K562 (cell line): ENCODE measurements around the gene AMBP. TPM values are rescaled to one million over a fixed set of nuclear protein-coding genes. Genes with fewer than 3 reads are reported as not detected.

Experiments
- ATAC-seq: fragments of 200-7000 bp; cut with Tn5 transposase; 3 replicates; pipeline ENCODE4 v1.9.1; 2020; ENCODE audit warnings: moderate library complexity
- BruUV-seq: library from RNA; stranded (reverse); fragments of 400-500 nt; replicated peaks from 2 replicates; lab custom pipeline; 2021; lab: Mats Ljungman, UMichigan
- CTCF ChIA-PET: fragments of 300-600 bp; formaldehyde crosslinking; extraction: SDS; loops from one replicate; lab custom pipeline; 2021; ENCODE audit warnings: low intra/inter-chr PET ratio; lab: Yijun Ruan, JAX
- POLR2A ChIA-PET: fragments of 300-600, 350-650 bp; sonication (Branson Sonifier 250); formaldehyde crosslinking; extraction: SDS; loops from one replicate; lab custom pipeline; 2021; ENCODE audit warnings: antibody characterized with exemption, inconsistent platforms; lab: Yijun Ruan, JAX
- DNase-seq, 4 experiments: peaks; one replicate each; pipeline versions ENCODE4 v3.0.0 to v3.0.0-alpha.2; 2011 to 2018; ENCODE audit warnings: low spot score in 3 of 4, mixed read lengths in 3 of 4; ENCODE audit errors: extremely low read depth in 1 of 4
- FAIRE-seq: peaks from 2 replicates; lab custom pipeline; 2011; peaks lifted over from hg19 to GRCh38; lab: Jason Lieb, UNC
- H2AFZ ChIP-seq: 2 replicates; pipeline ENCODE4 v1.6.0; 2011; ENCODE audit warnings: low read depth, low read length, control low read depth, inconsistent platforms
- H3K27ac ChIP-seq: fragments of 200-600 bp; 3 replicates; pipeline ENCODE4 v1.8.0; 2011; ENCODE audit warnings: low read depth, mild to moderate bottlenecking, control low read depth, inconsistent platforms, low read length, moderate library complexity, mixed read lengths; ENCODE audit errors: extremely low read depth
- H3K27me3 ChIP-seq, 2 experiments: fragments of 300-600 bp in 1 of 2; 2 replicates in 1 of 2; 3 replicates in 1 of 2; pipeline versions ENCODE4 v1.6.0 to v1.8.0; 2011; ENCODE audit warnings: inconsistent platforms in 2 of 2, low read length in 2 of 2, mild to moderate bottlenecking in 1 of 2, mixed read lengths in 1 of 2, moderate library complexity in 1 of 2; ENCODE audit not compliant: control insufficient read depth in 2 of 2, insufficient read depth in 2 of 2
- H3K36me3 ChIP-seq: fragments of 300-600 bp; 3 replicates; pipeline ENCODE4 v1.8.0; 2011; ENCODE audit warnings: mild to moderate bottlenecking, low read length, inconsistent platforms; ENCODE audit not compliant: control insufficient read depth, insufficient read depth
- H3K4me1 ChIP-seq, 2 experiments: fragments of 200-600 bp in 1 of 2; replicated peaks in 1 of 2; 2 replicates in 1 of 2; 3 replicates in 1 of 2; pipeline versions ENCODE4 v1.5.1 to v1.8.0; 2011; ENCODE audit warnings: inconsistent platforms in 2 of 2, low read length in 2 of 2, mild to moderate bottlenecking in 1 of 2, mixed read lengths in 1 of 2, moderate library complexity in 1 of 2; ENCODE audit not compliant: control insufficient read depth in 2 of 2, insufficient read depth in 2 of 2
- H3K4me2 ChIP-seq: 2 replicates; pipeline ENCODE4 v1.6.1; 2011; ENCODE audit warnings: low read length, control low read depth, inconsistent platforms, mixed read lengths; ENCODE audit not compliant: insufficient read depth
- H3K4me3 ChIP-seq: fragments of 200-600 bp; sonication (generic), shearing (Covaris generic); 2 replicates; pipeline ENCODE4 v1.5.1; 2016; ENCODE audit warnings: control low read depth, inconsistent platforms
- H3K79me2 ChIP-seq: fragments of 200-600 bp; 3 replicates; pipeline ENCODE4 v1.8.0; 2011; ENCODE audit warnings: low read length, inconsistent platforms; ENCODE audit not compliant: control insufficient read depth, insufficient read depth
- H3K9ac ChIP-seq, 2 experiments: 2 replicates each; pipeline versions ENCODE4 v1.6.0 to v1.6.1; 2011; ENCODE audit warnings: low read depth in 2 of 2, low read length in 2 of 2, control low read depth in 1 of 2, inconsistent platforms in 1 of 2, mild to moderate bottlenecking in 1 of 2, mixed read lengths in 1 of 2; ENCODE audit not compliant: insufficient read depth in 1 of 2
- H3K9me1 ChIP-seq: one replicate; pipeline ENCODE4 v1.6.0; 2011; ENCODE audit warnings: inconsistent platforms, mild to moderate bottlenecking, low read length, moderate library complexity; ENCODE audit not compliant: control insufficient read depth, insufficient read depth
- H3K9me3 ChIP-seq: replicated peaks from 2 replicates; pipeline ENCODE4 v1.5.1; 2011; ENCODE audit warnings: low read depth, low read length, inconsistent platforms; ENCODE audit not compliant: control insufficient read depth, insufficient read depth
- H4K20me1 ChIP-seq: replicated peaks from 2 replicates; pipeline ENCODE4 v1.6.1; 2011; ENCODE audit warnings: low read length, inconsistent platforms, mixed read lengths; ENCODE audit not compliant: control insufficient read depth, insufficient read depth
- CLOCK ChIP-seq: fragments of 250-450 bp; sonication (Bioruptor Pico); IDR thresholded peaks from 2 replicates; pipeline ENCODE4 v1.4.0; 2020; ENCODE audit warnings: mild to moderate bottlenecking, moderate library complexity, borderline replicate concordance
- CREB3L1 ChIP-seq: fragments of 450-650 bp; IDR thresholded peaks from 2 replicates; pipeline ENCODE4 v1.6.1; 2014; ENCODE audit warnings: low read depth, mild to moderate bottlenecking, moderate library complexity, borderline replicate concordance
- CREBBP ChIP-seq: IDR thresholded peaks from one replicate; pipeline ENCODE4 v1.6.1; 2012; ENCODE audit warnings: low read depth, mild to moderate bottlenecking, control low read depth, inconsistent platforms, low read length
- KDM2B ChIP-seq: fragments of 250-450 bp; sonication (Bioruptor Pico); IDR thresholded peaks from 2 replicates; pipeline ENCODE4 v1.8.0; 2021; ENCODE audit warnings: mild to moderate bottlenecking, moderate library complexity
- MCM3 ChIP-seq: fragments of 450-650 bp; IDR thresholded peaks from 2 replicates; pipeline ENCODE4 v1.6.1; 2016
- PCBP2 ChIP-seq: fragments of 200-400 bp; formaldehyde crosslinking; IDR thresholded peaks from 2 replicates; pipeline ENCODE4 v1.6.1; 2018; ENCODE audit warnings: low read length, low read depth, mild to moderate bottlenecking, moderate library complexity; ENCODE audit not compliant: poor library complexity, severe bottlenecking
- PTBP1 ChIP-seq: fragments of 200-400 bp; formaldehyde crosslinking; IDR thresholded peaks from 2 replicates; pipeline ENCODE4 v1.6.1; 2017; ENCODE audit warnings: low read depth, low read length
- RERE ChIP-seq: sonication (generic); formaldehyde crosslinking; IDR thresholded peaks from 2 replicates; pipeline ENCODE4 v1.8.0; 2023; ENCODE audit warnings: missing genetic modification reagents, mild to moderate bottlenecking, borderline replicate concordance
- RFX1 ChIP-seq: fragments of 450-650 bp; IDR thresholded peaks from 2 replicates; pipeline ENCODE4 v1.6.1; 2016; ENCODE audit warnings: mild to moderate bottlenecking, moderate library complexity
- ZBTB1 ChIP-seq: sonication (generic); formaldehyde crosslinking; IDR thresholded peaks from 2 replicates; pipeline ENCODE4 v1.8.1; 2023; ENCODE audit warnings: missing genetic modification reagents, low read depth, mild to moderate bottlenecking, borderline replicate concordance
- ZFP30 ChIP-seq: fragments of 250-450 bp; sonication (Bioruptor Pico); IDR thresholded peaks from 2 replicates; pipeline ENCODE4 v1.8.0; 2022; ENCODE audit warnings: moderate library complexity, mild to moderate bottlenecking, inconsistent platforms, borderline replicate concordance
- ZNF174 ChIP-seq: fragments of 250-450 bp; sonication (Bioruptor Pico); IDR thresholded peaks from 2 replicates; pipeline ENCODE4 v1.4.0; 2020; ENCODE audit warnings: mild to moderate bottlenecking
- ZNF57 ChIP-seq: fragments of 450-650 bp; formaldehyde crosslinking; IDR thresholded peaks from 2 replicates; pipeline ENCODE4 v1.4.0; 2020; ENCODE audit warnings: mild to moderate bottlenecking, moderate library complexity
- WGBS: fragments of 100-300 bp; shearing (Covaris generic); methylation state at CpG from one replicate; pipeline ENCODE4 v1.1.6; 2016; ENCODE audit warnings: low coverage, mixed read lengths; ENCODE audit not compliant: insufficient coverage; ENCODE audit errors: missing lambda C conversion rate; 5-methylcytosine and 5-hydroxymethylcytosine counted together
- in situ Hi-C: fragments of 300-500 bp; cut with MboI; formaldehyde crosslinking; loops from 4 replicates; pipeline ENCODE4 v1.15.0; 2018; ENCODE audit warnings: inconsistent platforms, mixed read lengths
- intact Hi-C: fragments of 100-400 bp; cut with micrococcal nuclease; formaldehyde crosslinking; loops from 2 replicates; pipeline ENCODE4 v1.14.2; 2022
- polyA plus RNA-seq, 8 experiments: library from polyadenylated mRNA; depleted of rRNA in 4 of 8; stranded (reverse) in 5 of 8; unstranded in 3 of 8; fragments of >200 nt; fragmentation: Nextera tagmentation in 2 of 8; fragmentation: Illumina TruSeq in 1 of 8; extraction: Ambion mirVana in 2 of 8; extraction: Trizol in 1 of 8; gene quantifications; 2 replicates each; pipeline versions ENCODE4 v1.2.1 to v1.2.3, GENCODE V29; 2011 to 2014; ENCODE audit warnings: inconsistent platforms in 1 of 8, missing spikeins in 1 of 8
- total RNA-seq, 7 experiments: library from RNA; depleted of rRNA in 6 of 7; stranded (reverse); fragments of >200 nt in 6 of 7; fragmentation: Illumina TruSeq in 2 of 7; extraction: Trizol in 2 of 7; gene quantifications; 2 replicates each; pipeline versions ENCODE4 v1.2.1 to v1.2.3, GENCODE V29; 2011 to 2021; ENCODE audit warnings: low replicate concordance in 1 of 7

AMBP gene
- total and polyA plus RNA-seq, 9 of the 15 experiments (the other 6 are each of a cell fraction or from before 2014, with no cell fraction given), result 1.3 TPM; not detected in 8

GRCh38 chr9:114099669-114100270 is 21.7 kb upstream of the AMBP start:
- no peak overlapping the region for H3K4me2 ChIP-seq
- H3K9ac ChIP-seq, result no peak overlapping the region
- no TSS peak for BruUV-seq
- WGBS, result 0% methylated on average over 2 of the region's 2 CpGs
- peaks cover 0 to 21% of the 10 kb centered on the region in 2 experiments; a peak in 2 of 5 replicates for H3K27me3 ChIP-seq
- no peaks in the 10 kb centered on the region for H3K9me3 ChIP-seq
- in situ Hi-C loops (no loop called here), intact Hi-C loops (no loop called here)
- no peaks in the 10 kb centered on the region; the same call in 1 of the 2 replicates for H4K20me1 ChIP-seq
- no peaks in the 10 kb centered on the region for H3K9me1 ChIP-seq
- H3K4me3 ChIP-seq, result no peak overlapping the region
- no peak for ATAC-seq
- H2AFZ ChIP-seq, result no peak overlapping the region
- ChIA-PET POLR2A (no interaction called here), CTCF (no interaction called here)
- H3K27ac ChIP-seq, result no peak overlapping the region
- no peaks in the 10 kb centered on the region for H3K36me3 ChIP-seq
- FAIRE-seq, result no peak
- DNase-seq, result no peak
- no peaks in the 10 kb centered on the region for H3K79me2 ChIP-seq
- peaks cover 0 to 12% of the 10 kb centered on the region in 2 experiments; a peak in 2 of 5 replicates for H3K4me1 ChIP-seq
- no peak for TF ChIP-seq CREBBP
- TF ChIP-seq CLOCK, result no peak
- TF ChIP-seq RERE (CRISPR knock-in tag), result no peak
- TF ChIP-seq PCBP2, result no peak
- no peak for TF ChIP-seq ZNF174 (CRISPR knock-in tag)
- no peak for TF ChIP-seq KDM2B (CRISPR knock-in tag)
- TF ChIP-seq RFX1, result no peak
- no peak for TF ChIP-seq PTBP1
- TF ChIP-seq MCM3, result no peak
- TF ChIP-seq ZFP30 (CRISPR knock-in tag), result no peak
- no peak for TF ChIP-seq ZBTB1 (CRISPR knock-in tag)
- no peak for TF ChIP-seq CREB3L1
- TF ChIP-seq ZNF57, result no peak
